Gastrocnemius medialis (tissue), 4 donors: ENCODE results near the gene VPS4B. TPM values are rescaled to one million over a fixed set of nuclear protein-coding genes. Genes with fewer than 3 reads are reported as not detected.

Experiments
- ATAC-seq, 2 donors: fragments of 150-250 bp; one replicate each; pipeline ENCODE4 v1.9.1; 2016
- DNase-seq, 2 donors: peaks; one replicate each; pipeline ENCODE4 v3.0.0-alpha.2; 2019
- H3K27ac ChIP-seq, 4 donors: fragments of 200-600 bp; sonication (generic); 1 replicate in 1 of 4; 2 replicates in 3 of 4; pipeline ENCODE4 v1.5.1; 2016 to 2018; ENCODE audit warnings: mild to moderate bottlenecking in 2 of 4, moderate library complexity in 1 of 4
- H3K27me3 ChIP-seq, 3 donors: fragments of 200-600 bp; sonication (generic) in 2 of 3; 1 replicate in 1 of 3; 2 replicates in 2 of 3; pipeline versions ENCODE4 v1.5.1 to v1.6.0; 2016 to 2019; ENCODE audit warnings: mild to moderate bottlenecking in 1 of 3, moderate library complexity in 1 of 3
- H3K36me3 ChIP-seq, 2 donors: fragments of 200-600 bp; sonication (generic) in 1 of 2; one replicate each; pipeline ENCODE4 v1.5.1; 2017 to 2018
- H3K4me1 ChIP-seq, 2 donors: fragments of 200-600 bp; sonication (generic) in 1 of 2; one replicate each; pipeline ENCODE4 v1.5.1; 2016 to 2017; ENCODE audit warnings: mild to moderate bottlenecking in 2 of 2
- H3K4me3 ChIP-seq, 4 donors: fragments of 200-600 bp; sonication (generic) in 3 of 4; 1 replicate in 1 of 4; 2 replicates in 3 of 4; pipeline ENCODE4 v1.5.1; 2016 to 2019; ENCODE audit warnings: mild to moderate bottlenecking in 2 of 4
- H3K9me3 ChIP-seq, 3 donors: fragments of 200-600 bp; sonication (generic) in 2 of 3; 1 replicate in 1 of 3; 2 replicates in 2 of 3; pipeline ENCODE4 v1.5.1; 2016 to 2019
- POLR2A ChIP-seq, 2 donors: fragments of 450-650 bp; IDR thresholded peaks; one replicate each; pipeline ENCODE4 v1.6.1; 2017; ENCODE audit warnings: antibody characterized with exemption in 2 of 2, mild to moderate bottlenecking in 2 of 2, moderate library complexity in 2 of 2
- in situ Hi-C, 4 donors: fragments of 200-750 bp; cut with MboI; loops; one replicate each; pipeline versions ENCODE4 v1.15.0 to v1.8.0; 2017; ENCODE audit warnings: low sequenced_read_pairs in 4 of 4
- intact Hi-C: fragments of 100-400 bp; cut with DNase I; formaldehyde crosslinking; loops from one replicate; pipeline ENCODE4 v1.15.1; 2023; ENCODE audit warnings: low total_unique reads
- total RNA-seq, 4 donors: library from RNA; depleted of rRNA; stranded (reverse); fragments of >200 nt; gene quantifications; one replicate each; pipeline versions ENCODE4 v1.1.0 to v1.2.3, GENCODE V29; 2016
- TF ChIP-seq, protein P1 (sequence below), 5 experiments: fragments of 450-650 bp in 3 of 5; fragments of 200-600 bp in 2 of 5; sonication (generic) in 2 of 5; IDR thresholded peaks in 4 of 5; conservative IDR thresholded peaks in 1 of 5; 1 replicate in 4 of 5; 2 replicates in 1 of 5; pipeline ENCODE4 v1.5.1; 2016 to 2019; ENCODE audit warnings: antibody characterized with exemption in 5 of 5, mild to moderate bottlenecking in 3 of 5, moderate library complexity in 3 of 5

Gene VPS4B
- total RNA-seq, 4 donors from 2014 or later: 13.4 to 18.2 (median 16.0) TPM

- Histone ChIP-seq H3K36me3 (peaks cover 0 to 98% of the 10 kb centered on the region in 2 donors), H3K4me3 (no peak overlapping the region), H3K27me3 (no peaks in the 10 kb centered on the region), H3K9me3 (no peaks in the 10 kb centered on the region), H3K4me1 (no peaks in the 10 kb centered on the region), H3K27ac (no peak overlapping the region)
- in situ Hi-C loops: no loop called here
- ATAC-seq (no peak), DNase-seq (no peak)
- intact Hi-C loops: no loop called here
- TF ChIP-seq POLR2A (IDR thresholded peaks at IDR 0.05): no peak
- TF ChIP-seq, protein P1, sequence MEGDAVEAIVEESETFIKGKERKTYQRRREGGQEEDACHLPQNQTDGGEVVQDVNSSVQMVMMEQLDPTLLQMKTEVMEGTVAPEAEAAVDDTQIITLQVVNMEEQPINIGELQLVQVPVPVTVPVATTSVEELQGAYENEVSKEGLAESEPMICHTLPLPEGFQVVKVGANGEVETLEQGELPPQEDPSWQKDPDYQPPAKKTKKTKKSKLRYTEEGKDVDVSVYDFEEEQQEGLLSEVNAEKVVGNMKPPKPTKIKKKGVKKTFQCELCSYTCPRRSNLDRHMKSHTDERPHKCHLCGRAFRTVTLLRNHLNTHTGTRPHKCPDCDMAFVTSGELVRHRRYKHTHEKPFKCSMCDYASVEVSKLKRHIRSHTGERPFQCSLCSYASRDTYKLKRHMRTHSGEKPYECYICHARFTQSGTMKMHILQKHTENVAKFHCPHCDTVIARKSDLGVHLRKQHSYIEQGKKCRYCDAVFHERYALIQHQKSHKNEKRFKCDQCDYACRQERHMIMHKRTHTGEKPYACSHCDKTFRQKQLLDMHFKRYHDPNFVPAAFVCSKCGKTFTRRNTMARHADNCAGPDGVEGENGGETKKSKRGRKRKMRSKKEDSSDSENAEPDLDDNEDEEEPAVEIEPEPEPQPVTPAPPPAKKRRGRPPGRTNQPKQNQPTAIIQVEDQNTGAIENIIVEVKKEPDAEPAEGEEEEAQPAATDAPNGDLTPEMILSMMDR (IDR thresholded peaks at IDR 0.05 in 4 of 5, conservative IDR thresholded peaks at IDR 0.05 in 1 of 5): no peak
Observed at GRCh38 chr18:63395503-63395902, 26.8 kb downstream of the VPS4B start.

DNA sequence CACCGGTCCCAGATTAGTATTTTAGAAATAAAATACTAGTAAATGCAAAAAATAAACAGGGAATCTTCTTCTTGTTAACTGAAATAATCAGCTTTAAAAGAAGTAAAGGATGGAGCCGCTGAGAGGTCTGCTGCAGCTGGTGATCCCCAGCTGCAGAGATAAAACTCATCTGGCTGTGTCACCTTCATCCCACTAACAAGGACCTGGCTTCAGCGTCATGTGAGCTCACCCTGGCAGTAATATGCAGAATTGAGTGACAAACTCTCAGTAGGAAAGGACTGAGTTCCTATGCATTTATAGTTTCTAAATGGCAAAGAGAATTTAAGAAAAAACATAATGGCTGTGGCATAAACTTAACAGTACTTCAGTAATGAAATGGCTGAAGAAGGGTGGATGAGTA lies 27.3 kb downstream of the VPS4B start:
- TF ChIP-seq POLR2A (IDR thresholded peaks at IDR 0.05): no peak
- TF ChIP-seq, protein P1 (IDR thresholded peaks at IDR 0.05 in 4 of 5, conservative IDR thresholded peaks at IDR 0.05 in 1 of 5): no peak
- intact Hi-C loops: no loop called here
- peaks cover 0 to 98% of the 10 kb centered on the region in 2 donors for H3K36me3 ChIP-seq
- ATAC-seq (no peak), DNase-seq (no peak)
- in situ Hi-C loops: no loop called here
- H3K27ac ChIP-seq: no peak overlapping the region
- no peaks in the 10 kb centered on the region for H3K4me1 ChIP-seq
- H3K4me3 ChIP-seq: no peak overlapping the region
- H3K9me3 ChIP-seq: no peaks in the 10 kb centered on the region
- no peaks in the 10 kb centered on the region for H3K27me3 ChIP-seq

DNA sequence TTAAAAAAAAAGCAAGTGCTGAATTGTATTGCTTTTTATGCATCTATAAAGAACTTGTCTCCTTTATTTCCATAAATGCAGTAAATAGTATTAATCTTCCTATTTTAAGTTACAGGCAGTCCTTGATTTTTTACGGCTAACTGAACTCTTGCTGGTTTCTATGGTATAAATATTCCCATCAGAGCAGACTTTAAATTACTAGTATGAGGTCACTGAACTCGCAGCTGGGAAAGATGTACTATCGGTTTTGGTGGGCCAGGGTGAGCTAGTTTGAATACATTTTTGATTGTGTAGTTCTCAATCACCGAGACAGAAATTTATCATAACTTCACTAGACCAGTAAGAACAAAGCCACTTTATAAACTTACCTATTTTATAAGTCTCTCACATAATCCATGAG lies 34.4 kb downstream of the VPS4B start:
- H3K36me3 ChIP-seq: peaks cover 0 to 35% of the 10 kb centered on the region in 2 donors

GRCh38 chr18:63382843-63383242 lies 39.4 kb downstream of the VPS4B start:
- TF ChIP-seq, protein P1 (IDR thresholded peaks at IDR 0.05 in 4 of 5, conservative IDR thresholded peaks at IDR 0.05 in 1 of 5): no peak
- TF ChIP-seq POLR2A (IDR thresholded peaks at IDR 0.05): no peak
- Histone ChIP-seq H3K27ac (no peak overlapping the region), H3K27me3 (no peaks in the 10 kb centered on the region), H3K9me3 (no peaks in the 10 kb centered on the region), H3K4me3 (no peak overlapping the region), H3K4me1 (no peaks in the 10 kb centered on the region), H3K36me3 (no peaks in the 10 kb centered on the region)
- in situ Hi-C loops (no loop called here), intact Hi-C loops (no loop called here)
- ATAC-seq (no peak), DNase-seq (no peak)

More for the DNA sequence above, 34.4 kb downstream of the VPS4B start:
- no peaks in the 10 kb centered on the region for H3K9me3 ChIP-seq
- ATAC-seq (no peak), DNase-seq (no peak)
- H3K4me3 ChIP-seq: no peak overlapping the region
- H3K4me1 ChIP-seq: no peaks in the 10 kb centered on the region
- in situ Hi-C loops (no loop called here), intact Hi-C loops (no loop called here)
- no peaks in the 10 kb centered on the region for H3K27me3 ChIP-seq
- TF ChIP-seq, protein P1 (IDR thresholded peaks at IDR 0.05 in 4 of 5, conservative IDR thresholded peaks at IDR 0.05 in 1 of 5): no peak
- no peak for TF ChIP-seq POLR2A (IDR thresholded peaks at IDR 0.05)
- no peak overlapping the region for H3K27ac ChIP-seq

DNA sequence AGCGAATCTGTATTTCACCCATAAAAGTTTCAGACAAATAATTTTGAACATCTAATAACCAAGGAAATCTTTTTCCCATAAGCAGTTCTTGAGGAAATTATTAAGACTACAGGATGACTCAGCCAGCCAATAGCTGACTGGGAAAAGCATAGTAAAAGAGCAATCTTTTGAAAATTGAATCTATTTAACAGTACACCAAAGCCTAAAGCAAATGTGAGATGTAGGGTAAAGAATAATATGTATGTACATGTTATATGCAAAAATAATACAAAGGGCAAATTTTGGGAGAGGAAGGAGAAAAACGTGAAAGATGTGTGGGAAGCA lies 42.7 kb downstream of the VPS4B start:
- in situ Hi-C loops (no loop called here), intact Hi-C loops (no loop called here)
- H3K27ac ChIP-seq: no peak overlapping the region
- no peaks in the 10 kb centered on the region for H3K27me3 ChIP-seq
- no peaks in the 10 kb centered on the region for H3K4me1 ChIP-seq
- TF ChIP-seq, protein P1 (IDR thresholded peaks at IDR 0.05 in 4 of 5, conservative IDR thresholded peaks at IDR 0.05 in 1 of 5): no peak
- no peak for TF ChIP-seq POLR2A (IDR thresholded peaks at IDR 0.05)
- ATAC-seq: no peak
- H3K4me3 ChIP-seq: no peak overlapping the region
- no peaks in the 10 kb centered on the region for H3K36me3 ChIP-seq
- no peak for DNase-seq
- no peaks in the 10 kb centered on the region for H3K9me3 ChIP-seq
